Mucosa of descending colon (tissue), 3 donors: ENCODE data around the gene PDE1A. TPM values are rescaled to one million over a fixed set of nuclear protein-coding genes. Genes with fewer than 3 reads are reported as not detected.

Source experiments
- ATAC-seq: fragments of 200-7000 bp; cut with Tn5 transposase; one replicate; pipeline ENCODE4 v1.9.1; 2020; ENCODE audit warnings: mild to moderate bottlenecking, moderate library complexity
- DNase-seq, 3 donors: peaks; one replicate each; pipeline ENCODE4 v3.0.0-alpha.2; 2020
- H3K36me3 ChIP-seq: fragments of 200-600 bp; one replicate; pipeline ENCODE4 v1.8.0; 2021; ENCODE audit warnings: low read depth, mild to moderate bottlenecking
- H3K4me1 ChIP-seq: fragments of 200-600 bp; one replicate; pipeline ENCODE4 v1.8.0; 2021; ENCODE audit warnings: low read depth, mild to moderate bottlenecking
- H3K4me3 ChIP-seq: fragments of 200-600 bp; one replicate; pipeline ENCODE4 v1.8.0; 2021; ENCODE audit warnings: mild to moderate bottlenecking
- H3K9me3 ChIP-seq: fragments of 200-600 bp; one replicate; pipeline ENCODE4 v1.8.0; 2021; ENCODE audit warnings: mild to moderate bottlenecking
- intact Hi-C, 2 donors: fragments of 100-400 bp; cut with DNase I in 1 of 2; cut with micrococcal nuclease in 1 of 2; formaldehyde crosslinking; loops; one replicate each; pipeline versions ENCODE4 v1.11.0 to v1.11.1; 2022; cut with DNase I, micrococcal nuclease
- total RNA-seq, 3 donors: library from RNA; stranded (reverse); fragmentation: NEBNext Ultra II Directional in 2 of 3; extraction: Animal tissue kit (Norgen Biotek cat#: 25700) in 2 of 3; gene quantifications; one replicate each; pipeline versions ENCODE4 v1.2.1 to v1.2.4, GENCODE V29; 2021 to 2023
- TF ChIP-seq, protein P1 (sequence below): fragments of 200-600 bp; IDR thresholded peaks from one replicate; pipeline ENCODE4 v1.8.0; 2022; ENCODE audit warnings: antibody characterized with exemption, mild to moderate bottlenecking
- donor health status: DM: no; HTN: no; CAD: no; lungs with moderate emphysema.
- donor health status: DM: no; HTN: no; CAD: no.
- donor health status: DM: no; HTN: yes; CAD: no.

The PDE1A gene
- total RNA-seq, 3 donors from 2014 or later = 1.1 to 10.8 (median 3.9) TPM

DNA sequence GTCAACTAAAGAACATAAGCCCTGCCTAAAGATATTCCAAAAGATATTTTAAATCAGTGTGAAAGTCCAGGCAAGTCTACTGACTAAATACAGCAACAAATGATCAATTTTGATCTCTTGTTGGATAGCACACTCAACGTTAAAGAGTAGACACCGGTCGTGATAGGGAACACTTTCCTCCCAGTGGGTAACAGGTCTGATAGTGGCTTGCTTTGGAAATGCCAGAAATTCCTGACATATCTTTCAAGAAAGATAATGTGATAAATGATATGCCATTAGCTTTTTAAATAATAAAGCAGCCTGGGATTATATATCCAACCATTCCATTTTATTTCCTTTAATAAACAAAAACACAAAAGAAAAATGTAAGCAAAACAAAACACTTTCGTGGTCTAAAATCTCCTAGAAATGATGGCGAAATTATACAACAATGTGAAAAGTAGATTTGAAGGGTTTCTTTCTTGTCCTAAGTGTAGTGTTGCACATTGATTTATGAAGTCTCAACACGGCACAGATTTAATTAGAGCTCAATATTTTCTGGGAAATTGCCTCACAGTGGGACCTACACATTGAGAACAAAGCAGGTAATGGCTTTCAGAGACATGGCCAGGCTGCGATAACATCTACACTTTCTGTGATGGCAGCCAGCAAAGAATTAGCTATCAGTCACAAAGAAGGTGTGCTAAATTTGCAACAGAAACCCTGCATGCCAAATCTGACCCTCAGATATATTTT lies 282.6 kb downstream of the PDE1A start:
- no peak for DNase-seq
- no peaks in the 10 kb centered on the region for H3K36me3 ChIP-seq
- TF ChIP-seq, protein P1, sequence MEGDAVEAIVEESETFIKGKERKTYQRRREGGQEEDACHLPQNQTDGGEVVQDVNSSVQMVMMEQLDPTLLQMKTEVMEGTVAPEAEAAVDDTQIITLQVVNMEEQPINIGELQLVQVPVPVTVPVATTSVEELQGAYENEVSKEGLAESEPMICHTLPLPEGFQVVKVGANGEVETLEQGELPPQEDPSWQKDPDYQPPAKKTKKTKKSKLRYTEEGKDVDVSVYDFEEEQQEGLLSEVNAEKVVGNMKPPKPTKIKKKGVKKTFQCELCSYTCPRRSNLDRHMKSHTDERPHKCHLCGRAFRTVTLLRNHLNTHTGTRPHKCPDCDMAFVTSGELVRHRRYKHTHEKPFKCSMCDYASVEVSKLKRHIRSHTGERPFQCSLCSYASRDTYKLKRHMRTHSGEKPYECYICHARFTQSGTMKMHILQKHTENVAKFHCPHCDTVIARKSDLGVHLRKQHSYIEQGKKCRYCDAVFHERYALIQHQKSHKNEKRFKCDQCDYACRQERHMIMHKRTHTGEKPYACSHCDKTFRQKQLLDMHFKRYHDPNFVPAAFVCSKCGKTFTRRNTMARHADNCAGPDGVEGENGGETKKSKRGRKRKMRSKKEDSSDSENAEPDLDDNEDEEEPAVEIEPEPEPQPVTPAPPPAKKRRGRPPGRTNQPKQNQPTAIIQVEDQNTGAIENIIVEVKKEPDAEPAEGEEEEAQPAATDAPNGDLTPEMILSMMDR = no peak
- no peak for ATAC-seq
- H3K9me3 ChIP-seq = no peaks in the 10 kb centered on the region
- no peak overlapping the region for H3K4me3 ChIP-seq
- no peaks in the 10 kb centered on the region for H3K4me1 ChIP-seq
- intact Hi-C loops = no loop called here

DNA sequence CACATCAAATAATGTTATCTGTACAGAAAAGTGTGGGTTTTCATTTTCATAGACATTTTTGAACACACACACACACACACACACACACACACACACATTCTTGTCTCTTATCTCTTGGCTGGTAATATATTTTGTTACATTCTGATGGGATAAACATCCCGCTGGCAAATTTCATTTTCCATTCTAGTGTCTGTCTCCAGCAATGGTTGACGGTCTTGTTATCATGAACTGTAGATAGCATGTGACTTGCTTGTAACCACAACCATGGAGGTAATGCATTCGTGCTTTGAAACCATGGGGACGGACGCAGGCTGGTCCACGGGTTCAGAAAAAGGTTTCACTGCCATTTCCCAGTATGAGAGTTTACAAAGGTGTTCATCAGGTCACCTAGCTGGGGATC lies 284.8 kb downstream of the PDE1A start:
- TF ChIP-seq, protein P1 = no peak
- Histone ChIP-seq H3K9me3 (no peaks in the 10 kb centered on the region), H3K4me3 (no peak overlapping the region), H3K36me3 (no peaks in the 10 kb centered on the region), H3K4me1 (no peaks in the 10 kb centered on the region)
- intact Hi-C loops = no loop called here
- ATAC-seq (no peak), DNase-seq (no peak)

DNA sequence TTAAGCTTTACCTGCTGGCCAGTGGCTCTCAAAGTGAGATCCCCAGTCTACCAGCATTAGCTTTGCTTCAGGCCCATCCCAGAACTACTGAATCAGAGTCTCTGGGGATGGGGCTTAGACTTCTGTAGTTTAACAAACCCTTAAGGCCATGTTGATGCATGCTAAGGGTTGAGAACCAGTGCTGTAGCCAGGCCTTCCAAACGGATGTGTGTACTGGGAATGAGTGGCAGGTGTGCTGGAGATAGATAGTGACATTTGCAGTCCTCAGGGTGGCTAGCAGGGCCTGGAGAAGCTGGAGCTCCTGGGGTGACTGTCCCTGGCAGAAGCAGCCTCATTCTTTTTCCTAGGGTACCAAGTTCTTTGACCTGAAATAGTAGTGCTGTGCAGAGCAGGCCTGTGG lies 292.6 kb downstream of the PDE1A start:
- no peaks in the 10 kb centered on the region for H3K36me3 ChIP-seq
- no peak overlapping the region for H3K4me3 ChIP-seq
- H3K4me1 ChIP-seq = no peaks in the 10 kb centered on the region
- ATAC-seq (no peak), DNase-seq (no peak)
- intact Hi-C loops = no loop called here
- TF ChIP-seq, protein P1 = no peak
- H3K9me3 ChIP-seq = no peaks in the 10 kb centered on the region

- Histone ChIP-seq H3K4me1 (no peaks in the 10 kb centered on the region), H3K4me3 (no peak overlapping the region), H3K36me3 (no peaks in the 10 kb centered on the region), H3K9me3 (no peaks in the 10 kb centered on the region)
- ATAC-seq (no peak), DNase-seq (no peak)
- intact Hi-C loops = no loop called here
- TF ChIP-seq, protein P1 = no peak
These were observed 293.5 kb downstream of the PDE1A start for GRCh38 chr2:182133195-182133891.

- TF ChIP-seq, protein P1 = no peak
- ATAC-seq (no peak), DNase-seq (no peak)
- no peak overlapping the region for H3K4me3 ChIP-seq
- no peaks in the 10 kb centered on the region for H3K9me3 ChIP-seq
- intact Hi-C loops = no loop called here
- H3K36me3 ChIP-seq = no peaks in the 10 kb centered on the region
- H3K4me1 ChIP-seq = no peaks in the 10 kb centered on the region
These were observed 294.2 kb downstream of the PDE1A start for GRCh38 chr2:182132605-182133004.
